ENCODE measurements around the gene ABCC10. TPM values are rescaled to one million over a fixed set of nuclear protein-coding genes. Genes with fewer than 3 reads are reported as not detected.
"Not testable (repeated sequence)": the region's sequence is repeated elsewhere in the genome, so short reads cannot be mapped to it uniquely, and the experiment has no call there.

The ABCC10 gene
- polyA plus RNA-seq, 1 donor from 2014 or later: 22.4 TPM

- no peak overlapping the region for H3K4me2 ChIP-seq (ENCODE audit: low read length)
- no peak overlapping the region for H2AFZ ChIP-seq (ENCODE audit: low read depth, low read length)
- no peak for TF ChIP-seq POLR2AphosphoS5 (IDR thresholded peaks at IDR 0.05)
- TF ChIP-seq EZH2 (IDR thresholded peaks at IDR 0.05; ENCODE audit: borderline replicate concordance, insufficient read depth, low read length, poor library complexity, severe bottlenecking): no peak
- TF ChIP-seq SMC3 (conservative IDR thresholded peaks at IDR 0.05; ENCODE audit: poor library complexity): no peak
- TF ChIP-seq RAD21 (conservative IDR thresholded peaks at IDR 0.05): no peak
- no peak for TF ChIP-seq CTCF (IDR thresholded peaks at IDR 0.05; ENCODE audit: poor library complexity, severe bottlenecking)
- TF ChIP-seq EP300 (conservative IDR thresholded peaks at IDR 0.05; ENCODE audit: poor library complexity, severe bottlenecking): no peak
- no peak for TF ChIP-seq TAF1 (IDR thresholded peaks at IDR 0.05; ENCODE audit: low read depth)
- TF ChIP-seq REST (IDR thresholded peaks at IDR 0.05; ENCODE audit: borderline replicate concordance): no peak
- TF ChIP-seq MXI1 (conservative IDR thresholded peaks at IDR 0.05; ENCODE audit: poor library complexity, severe bottlenecking): no peak
- H3K27ac ChIP-seq (ENCODE audit: low read length): no peak overlapping the region
- H3K36me3 ChIP-seq (ENCODE audit: insufficient read depth, low read length): no peaks in the 10 kb centered on the region
- H4K20me1 ChIP-seq (ENCODE audit: insufficient read depth): no peaks in the 10 kb centered on the region
- H3K9me3 ChIP-seq (ENCODE audit: low read length): no peaks in the 10 kb centered on the region
- no peaks in the 10 kb centered on the region for H3K27me3 ChIP-seq (ENCODE audit: insufficient read depth, low read depth, low read length)
- H3K79me2 ChIP-seq (replicated peaks; ENCODE audit: insufficient read depth, low read length): no peaks in the 10 kb centered on the region
- no peak overlapping the region for H3K4me3 ChIP-seq (ENCODE audit: low read length)
- H3K9ac ChIP-seq (ENCODE audit: low read length): no peak overlapping the region
- H3F3A ChIP-seq (ENCODE audit: insufficient read depth, low read length, poor library complexity, severe bottlenecking): no peaks in the 10 kb centered on the region
- H3K9me2 ChIP-seq (ENCODE audit: insufficient read depth, low read length): no peaks in the 10 kb centered on the region
Measured at GRCh38 chr6:43413002-43413401, 14.3 kb upstream of the ABCC10 start.

DNA sequence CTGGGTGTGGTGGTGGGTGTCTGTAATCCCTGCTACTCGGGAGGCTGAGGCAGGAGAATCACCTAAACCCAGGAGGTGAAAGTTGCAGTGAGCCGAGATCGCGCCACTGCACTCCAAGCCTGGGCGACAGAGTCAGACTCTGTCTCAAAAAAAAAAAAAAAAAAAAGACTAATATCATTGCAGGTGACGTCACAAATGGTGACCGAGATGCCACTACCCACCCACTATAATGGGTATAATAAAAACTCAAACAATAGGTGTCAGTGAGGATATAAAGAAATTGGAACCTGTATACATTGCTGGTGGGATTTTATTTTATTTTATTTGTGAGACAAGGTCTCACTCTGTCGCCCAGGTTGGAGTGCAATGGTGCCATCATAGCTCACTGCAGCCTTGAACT is 12.1 kb upstream of the ABCC10 start:
- not testable (repeated sequence) for H3K27me3 ChIP-seq (ENCODE audit: insufficient read depth, low read depth, low read length); H3K9ac ChIP-seq (ENCODE audit: low read length); H3K9me3 ChIP-seq (ENCODE audit: low read length); H4K20me1 ChIP-seq (ENCODE audit: insufficient read depth); H2AFZ ChIP-seq (ENCODE audit: low read depth, low read length); H3K27ac ChIP-seq (ENCODE audit: low read length); H3K4me2 ChIP-seq (ENCODE audit: low read length); H3F3A ChIP-seq (ENCODE audit: insufficient read depth, low read length, poor library complexity, severe bottlenecking); H3K9me2 ChIP-seq (ENCODE audit: insufficient read depth, low read length); H3K4me3 ChIP-seq (ENCODE audit: low read length); H3K36me3 ChIP-seq (ENCODE audit: insufficient read depth, low read length); H3K79me2 ChIP-seq (replicated peaks; ENCODE audit: insufficient read depth, low read length)

- Histone ChIP-seq H3K9me2 (ENCODE audit: insufficient read depth, low read length) (no peaks in the 10 kb centered on the region), H3K9ac (ENCODE audit: low read length) (no peak overlapping the region), H3K9me3 (ENCODE audit: low read length) (no peaks in the 10 kb centered on the region), H3K27ac (ENCODE audit: low read length) (no peak overlapping the region), H3K36me3 (ENCODE audit: insufficient read depth, low read length) (no peaks in the 10 kb centered on the region), H3K27me3 (ENCODE audit: insufficient read depth, low read depth, low read length) (no peaks in the 10 kb centered on the region), H4K20me1 (ENCODE audit: insufficient read depth) (no peaks in the 10 kb centered on the region), H3K4me2 (ENCODE audit: low read length) (no peak overlapping the region), H3F3A (ENCODE audit: insufficient read depth, low read length, poor library complexity, severe bottlenecking) (no peaks in the 10 kb centered on the region), H3K79me2 (replicated peaks; ENCODE audit: insufficient read depth, low read length) (no peaks in the 10 kb centered on the region), H3K4me3 (ENCODE audit: low read length) (no peak overlapping the region), H2AFZ (ENCODE audit: low read depth, low read length) (no peak overlapping the region)
- no peak for TF ChIP-seq REST (IDR thresholded peaks at IDR 0.05; ENCODE audit: borderline replicate concordance)
- TF ChIP-seq SMC3 (conservative IDR thresholded peaks at IDR 0.05; ENCODE audit: poor library complexity): no peak
- TF ChIP-seq RAD21 (conservative IDR thresholded peaks at IDR 0.05): no peak
- no peak for TF ChIP-seq TAF1 (IDR thresholded peaks at IDR 0.05; ENCODE audit: low read depth)
- no peak for TF ChIP-seq POLR2AphosphoS5 (IDR thresholded peaks at IDR 0.05)
- TF ChIP-seq EP300 (conservative IDR thresholded peaks at IDR 0.05; ENCODE audit: poor library complexity, severe bottlenecking): no peak
- no peak for TF ChIP-seq MXI1 (conservative IDR thresholded peaks at IDR 0.05; ENCODE audit: poor library complexity, severe bottlenecking)
- no peak for TF ChIP-seq EZH2 (IDR thresholded peaks at IDR 0.05; ENCODE audit: borderline replicate concordance, insufficient read depth, low read length, poor library complexity, severe bottlenecking)
- no peak for TF ChIP-seq CTCF (IDR thresholded peaks at IDR 0.05; ENCODE audit: poor library complexity, severe bottlenecking)
Measured at GRCh38 chr6:43416935-43417334, 10.4 kb upstream of the ABCC10 start.

All from neural cell (in vitro differentiated cells).